Stimulated activated CD4-positive, alpha-beta T cell treated with anti-CD3 and anti-CD28 coated beads, Interleukin-2, amount 100 ng/mL, for 24 hours (primary cell): ENCODE measurements around the gene NLRC3.

Experiments used
- DNase-seq, 2 donors: peaks; one replicate each; pipeline ENCODE4 v3.0.0-alpha.2; 2020

NLRC3 gene

DNA sequence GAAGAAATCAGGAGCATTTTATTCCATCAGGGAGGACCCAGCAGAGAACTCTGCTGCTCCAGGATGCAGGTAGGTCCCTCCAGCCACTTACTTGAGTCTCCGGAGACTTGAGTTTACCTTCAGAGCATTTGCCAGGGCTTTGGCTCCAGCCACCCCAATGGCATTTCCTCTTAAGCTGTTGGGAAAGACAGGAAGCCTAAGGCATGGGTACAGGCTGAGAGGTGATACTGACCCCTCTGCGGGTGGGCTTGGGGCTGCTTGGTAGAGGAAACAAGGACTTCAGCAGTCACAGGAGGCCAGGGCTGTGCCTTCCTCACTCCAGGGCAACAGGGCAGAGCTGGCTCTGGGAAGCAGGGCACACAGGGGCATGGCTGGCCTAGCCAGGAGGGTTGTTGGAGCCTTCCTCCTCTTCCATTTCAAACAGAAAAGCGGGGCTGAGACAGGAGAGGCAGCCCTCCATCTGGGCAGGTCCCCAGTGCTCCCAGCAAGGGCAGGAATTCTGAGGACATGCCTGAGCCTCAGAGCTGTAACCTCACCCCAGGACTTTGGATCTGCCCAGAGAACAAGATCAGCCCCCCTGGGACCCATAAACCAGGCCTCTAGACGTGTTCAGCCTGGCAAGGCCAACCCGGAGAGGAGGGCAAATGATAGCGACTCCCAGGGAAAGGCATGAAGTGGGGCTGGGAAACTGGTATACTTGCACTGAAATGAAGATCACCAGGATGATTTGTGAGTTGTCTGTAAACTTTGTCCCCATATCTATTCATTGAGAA is 34.4 kb downstream of the NLRC3 start:
- no peak for DNase-seq

GRCh38 chr16:3541527-3542155 is 35.6 kb downstream of the NLRC3 start:
- no peak for DNase-seq

GRCh38 chr16:3538222-3538621 is 39.0 kb downstream of the NLRC3 start:
- no peak for DNase-seq

GRCh38 chr16:3536851-3537250 is 40.4 kb downstream of the NLRC3 start:
- no peak for DNase-seq

DNA sequence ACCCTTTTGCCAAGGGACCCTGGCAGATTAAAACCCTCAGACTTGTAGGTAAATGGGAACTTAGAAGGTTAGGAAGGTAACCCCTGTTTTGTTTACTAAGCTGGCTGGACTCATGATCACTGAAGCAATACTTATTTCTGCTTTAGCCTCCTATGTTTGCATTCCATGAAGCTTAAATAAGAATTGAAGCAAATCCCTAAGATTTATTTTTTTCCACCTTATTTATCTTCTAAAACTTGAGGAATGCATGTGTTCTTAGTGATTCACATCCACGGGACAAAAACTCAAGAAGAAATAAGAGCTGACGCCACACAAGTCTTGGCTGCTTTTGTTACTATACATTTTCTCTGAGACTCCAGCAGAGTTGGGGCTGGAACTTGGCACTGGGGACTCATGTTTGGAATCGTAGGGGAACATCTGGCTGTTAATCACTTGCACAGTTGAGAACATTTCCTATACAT is 40.9 kb downstream of the NLRC3 start:
- DNase-seq = no peak

DNA sequence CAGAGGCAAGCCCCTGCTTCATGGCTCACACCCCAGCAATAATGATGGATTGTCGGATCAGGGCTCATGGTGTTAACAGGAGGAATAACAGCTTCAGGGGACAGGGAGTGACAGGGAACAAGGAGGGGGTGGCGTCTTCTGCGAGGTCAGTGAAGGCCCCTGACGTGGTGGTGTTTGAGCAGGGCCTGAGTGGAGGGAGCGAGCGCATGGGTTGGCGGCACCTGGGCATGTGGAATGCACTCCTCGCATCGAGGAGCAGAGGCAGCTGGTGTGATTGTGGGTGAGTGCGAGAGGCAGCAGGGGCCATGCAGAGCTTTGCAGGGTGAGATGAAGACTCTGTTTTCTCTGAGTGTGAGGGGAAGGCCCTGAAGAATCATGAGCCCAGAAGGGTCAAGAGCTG is 43.1 kb downstream of the NLRC3 start:
- no peak for DNase-seq

DNA sequence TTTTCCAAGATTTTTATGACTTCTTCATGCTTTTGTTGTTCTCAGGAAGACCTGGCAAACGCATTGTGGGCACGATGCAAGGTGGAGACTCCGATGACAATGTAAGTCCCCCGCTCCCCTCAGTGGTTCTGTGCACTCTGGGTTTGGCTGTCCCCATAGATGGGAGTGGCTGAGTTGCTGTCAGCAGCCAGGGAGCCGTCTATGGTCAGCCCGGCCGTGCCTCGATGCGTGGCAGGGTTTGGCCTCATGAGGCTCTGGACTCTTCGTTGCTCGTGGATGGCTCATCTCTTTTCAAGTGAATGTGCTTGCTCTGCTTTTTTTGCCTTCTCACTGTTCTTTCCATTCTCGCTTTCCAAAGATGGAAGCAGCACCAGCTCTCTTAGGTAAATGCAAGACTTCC is 44.5 kb downstream of the NLRC3 start:
- DNase-seq = no peak

DNA sequence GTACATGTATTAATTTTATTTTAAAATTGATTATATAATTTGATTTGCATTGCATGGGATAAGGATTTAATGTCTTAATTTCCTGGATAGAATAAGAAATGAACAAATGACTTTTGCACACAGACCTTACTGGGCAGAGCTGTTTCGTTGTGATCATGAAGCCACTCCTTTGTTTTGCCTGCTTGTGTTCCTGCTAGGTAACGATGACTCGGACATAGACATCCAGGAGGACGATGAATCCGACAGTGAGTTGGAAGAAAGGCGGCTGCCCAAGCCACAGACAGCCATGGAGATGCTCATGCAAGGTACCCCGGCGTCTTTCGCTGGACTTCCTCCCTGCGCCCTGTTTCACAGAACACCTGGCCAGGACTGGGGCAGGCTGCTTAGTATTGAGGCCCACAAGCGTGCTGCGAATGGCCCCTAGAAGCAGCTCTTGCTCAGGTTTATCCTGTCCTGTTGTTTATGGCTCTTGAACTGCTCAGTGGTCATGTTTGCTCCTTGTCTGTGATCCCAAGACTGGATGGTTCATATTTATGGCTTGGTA is 46.8 kb downstream of the NLRC3 start:
- no peak for DNase-seq

- no peak for DNase-seq
These were observed 48.0 kb downstream of the NLRC3 start for GRCh38 chr16:3529175-3529574.

- no peak for DNase-seq
These were observed 48.8 kb downstream of the NLRC3 start for GRCh38 chr16:3528406-3528805.

GRCh38 chr16:3527216-3527829 is 49.9 kb downstream of the NLRC3 start:
- DNase-seq = peak; percentile 64 to 70

DNA sequence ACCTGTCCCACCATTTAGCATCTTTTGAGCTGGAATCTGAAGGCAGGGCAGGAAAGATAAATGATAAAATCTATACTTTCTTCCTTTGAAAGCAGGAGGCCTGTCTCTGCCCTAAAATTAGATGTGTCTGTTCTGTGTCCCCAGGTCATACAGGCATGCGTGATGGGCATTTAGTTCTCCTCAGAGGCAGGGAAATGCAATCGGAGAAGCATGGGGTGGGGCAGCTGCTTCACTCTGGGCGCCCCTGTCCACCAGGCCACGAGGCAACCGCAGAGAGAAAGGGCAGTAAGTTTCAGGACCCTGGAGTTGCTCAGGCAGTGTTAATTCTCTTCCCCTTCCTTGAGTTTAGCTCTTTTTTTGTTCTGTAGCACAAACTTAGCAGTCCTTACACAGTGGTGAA is 51.3 kb downstream of the NLRC3 start:
- no peak for DNase-seq

DNA sequence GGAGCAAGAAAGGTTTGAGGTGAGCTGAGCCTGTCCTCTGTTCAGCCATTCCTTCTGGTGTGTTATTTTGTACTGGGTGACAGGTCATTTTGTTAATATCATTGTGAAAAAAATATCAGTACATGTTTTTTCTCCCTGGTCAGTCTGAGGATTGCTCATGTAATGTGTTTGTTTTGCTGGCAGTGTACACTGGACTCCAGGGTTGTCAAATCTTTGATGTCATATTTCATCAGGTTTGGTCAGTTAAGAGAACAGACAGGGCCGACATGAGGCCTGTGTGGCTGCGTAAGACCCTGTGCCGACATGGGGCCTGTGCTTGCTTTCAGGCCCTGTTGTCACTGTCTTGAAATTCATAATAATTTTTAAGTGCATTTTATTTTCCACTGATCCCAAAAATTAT is 53.9 kb downstream of the NLRC3 start:
- no peak for DNase-seq

GRCh38 chr16:3520841-3521240 is 56.4 kb downstream of the NLRC3 start:
- DNase-seq = no peak

- no peak for DNase-seq
These were observed 56.8 kb downstream of the NLRC3 start for GRCh38 chr16:3520413-3520812.

- no peak for DNase-seq
These were observed 57.6 kb downstream of the NLRC3 start for GRCh38 chr16:3519581-3519980.

DNA sequence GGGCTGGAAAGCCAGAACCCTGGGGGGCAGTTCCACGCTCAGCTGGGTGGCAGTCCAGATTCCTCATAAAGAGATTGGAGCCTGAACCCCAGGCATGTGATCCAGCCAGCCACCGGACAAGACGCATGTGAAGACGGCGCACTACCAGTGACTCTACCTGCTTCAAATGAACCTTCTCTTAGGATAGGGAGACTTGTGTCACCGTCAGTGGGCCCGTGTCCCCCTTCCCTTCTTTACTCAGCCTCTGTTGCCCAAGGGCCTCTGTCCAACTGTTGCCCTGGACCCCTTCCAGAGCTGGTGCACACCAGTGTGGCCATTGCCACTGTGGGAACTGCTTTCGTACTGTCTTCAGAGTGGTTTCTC is 58.2 kb downstream of the NLRC3 start:
- no peak for DNase-seq

DNA sequence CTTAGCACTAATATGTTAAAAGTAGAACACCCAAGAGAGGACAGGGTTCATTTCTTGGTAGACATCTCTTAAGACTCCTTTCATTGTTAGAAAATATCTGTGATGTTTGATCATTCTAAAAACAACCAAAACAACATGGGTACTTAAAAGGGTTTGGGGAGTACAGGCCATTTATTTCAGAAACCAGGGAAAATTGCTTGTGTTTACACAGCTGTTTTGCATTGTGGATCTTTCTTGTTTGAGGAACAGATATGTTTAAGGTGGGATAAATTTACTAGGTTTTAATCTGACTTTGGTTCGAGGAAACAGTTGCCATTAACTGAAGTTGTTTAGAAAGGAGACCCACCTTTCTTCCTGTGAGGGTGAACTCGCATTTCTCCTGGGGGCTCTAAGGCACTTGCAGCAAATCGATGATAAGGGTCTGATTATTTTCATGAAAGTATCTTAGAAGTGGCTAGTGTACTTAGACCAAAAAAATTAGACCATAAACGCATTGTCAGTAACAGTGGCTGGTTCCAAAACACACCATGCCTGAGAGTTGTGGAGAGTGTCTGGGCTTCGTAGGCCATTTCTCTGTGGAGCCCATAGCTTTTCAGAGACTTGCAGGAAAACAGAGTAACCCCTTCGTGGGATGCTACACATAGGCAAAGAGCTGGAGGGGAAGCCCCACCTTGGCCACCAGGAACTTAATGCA is 58.8 kb downstream of the NLRC3 start:
- DNase-seq = no peak

DNA sequence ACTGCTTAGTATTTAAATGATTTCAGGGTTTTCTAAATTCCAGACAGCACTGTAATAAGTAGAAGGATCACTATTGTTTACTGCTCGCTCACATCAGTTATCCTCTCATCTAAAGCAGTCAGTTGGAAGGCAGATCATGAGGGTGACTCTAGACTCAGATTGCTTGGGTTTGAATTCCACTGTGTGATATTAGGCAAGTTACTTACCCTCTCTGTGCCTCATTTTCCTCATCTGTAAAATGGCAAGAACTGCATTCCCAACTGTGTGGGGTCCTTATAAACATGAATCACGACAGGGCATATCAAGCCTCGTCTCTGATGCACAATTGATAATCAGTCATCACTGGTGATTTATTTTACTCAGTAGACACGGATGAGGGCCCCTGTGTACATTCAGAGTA is 61.3 kb downstream of the NLRC3 start:
- no peak for DNase-seq

DNA sequence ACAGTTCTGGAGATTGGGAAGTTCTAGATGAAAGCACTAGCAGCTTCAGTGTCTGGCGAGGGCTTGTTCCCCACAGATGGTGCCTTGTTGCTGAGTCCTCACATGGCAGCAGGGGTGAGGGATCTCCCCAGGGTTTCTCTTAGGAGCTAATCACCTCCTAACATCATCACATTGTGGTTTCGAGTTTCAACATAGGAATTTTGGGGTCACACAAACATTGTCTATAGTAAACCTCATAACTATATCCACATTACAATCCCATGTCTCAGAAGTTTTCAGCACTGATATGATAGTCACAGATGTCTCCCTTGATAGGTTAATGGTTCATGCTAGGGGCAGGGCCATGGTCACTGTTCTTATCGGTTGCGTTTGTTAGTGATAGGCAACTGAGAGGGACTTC is 62.6 kb downstream of the NLRC3 start:
- DNase-seq = no peak

GRCh38 chr16:3513892-3514583 is 63.2 kb downstream of the NLRC3 start:
- no peak for DNase-seq

- no peak for DNase-seq
These were observed 65.7 kb downstream of the NLRC3 start for GRCh38 chr16:3511286-3512180.
